GM19099 (cell line): ENCODE results near the gene C11orf68.

Experiments used
- POLR2A ChIP-seq: IDR thresholded peaks from 3 replicates; pipeline ENCODE4 v1.6.1; 2011; ENCODE audit warnings: low read depth; ENCODE audit not compliant: insufficient read length; ENCODE audit errors: extremely low read depth

The C11orf68 gene

GRCh38 chr11:65947133-65947532 is 28.3 kb upstream of the C11orf68 start:
- no peak for TF ChIP-seq POLR2A

DNA sequence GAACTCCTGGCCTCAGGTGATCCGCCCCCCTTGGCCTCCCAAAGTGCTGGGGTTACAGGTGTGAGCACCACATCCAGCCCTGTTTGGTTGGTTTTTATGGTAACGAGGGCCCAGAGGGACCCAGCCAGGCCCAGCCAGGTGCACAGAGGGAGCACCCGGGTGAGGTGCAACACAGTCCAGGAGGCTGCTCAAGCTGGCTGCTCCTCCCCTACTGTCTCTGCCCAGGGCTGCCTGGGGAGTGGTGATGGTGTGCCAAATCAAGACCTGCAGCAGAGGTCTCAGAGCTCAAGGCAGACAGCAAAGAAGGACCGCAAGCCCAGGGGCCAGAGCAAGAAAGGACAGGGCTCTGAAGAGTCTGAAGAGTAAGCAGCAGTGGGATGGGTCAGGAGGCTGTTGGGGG is 27.8 kb upstream of the C11orf68 start:
- no peak for TF ChIP-seq POLR2A

DNA sequence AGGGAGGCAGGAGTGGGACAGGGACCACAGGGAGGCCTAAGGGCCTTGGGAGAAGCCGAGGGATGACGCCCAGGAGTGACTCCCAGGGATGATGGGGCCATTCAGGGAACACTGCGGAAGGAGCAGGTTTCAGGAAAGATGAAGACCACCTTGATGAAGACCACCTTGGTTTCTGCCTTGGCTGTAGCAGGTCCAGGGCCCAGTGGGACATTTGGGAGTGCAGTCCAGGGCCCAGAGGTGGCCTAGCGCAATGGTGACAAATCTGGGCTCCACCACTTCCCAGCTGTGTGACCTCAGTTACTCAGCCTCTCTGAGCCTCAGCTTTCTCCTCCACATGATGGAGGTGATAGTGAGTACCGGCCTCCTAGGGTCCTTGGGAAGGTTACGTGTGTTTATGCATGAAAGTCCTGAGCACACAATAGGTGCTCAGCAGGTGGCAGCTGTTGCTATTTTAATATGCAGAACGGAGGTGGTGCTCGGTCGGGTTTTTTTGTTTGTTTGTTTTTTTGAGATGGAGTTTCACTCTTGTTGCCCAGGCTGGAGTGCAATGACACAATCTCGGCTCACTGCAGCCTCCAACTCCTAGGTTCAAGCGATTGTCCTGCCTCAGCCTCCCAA is 27.2 kb upstream of the C11orf68 start:
- no peak for TF ChIP-seq POLR2A

DNA sequence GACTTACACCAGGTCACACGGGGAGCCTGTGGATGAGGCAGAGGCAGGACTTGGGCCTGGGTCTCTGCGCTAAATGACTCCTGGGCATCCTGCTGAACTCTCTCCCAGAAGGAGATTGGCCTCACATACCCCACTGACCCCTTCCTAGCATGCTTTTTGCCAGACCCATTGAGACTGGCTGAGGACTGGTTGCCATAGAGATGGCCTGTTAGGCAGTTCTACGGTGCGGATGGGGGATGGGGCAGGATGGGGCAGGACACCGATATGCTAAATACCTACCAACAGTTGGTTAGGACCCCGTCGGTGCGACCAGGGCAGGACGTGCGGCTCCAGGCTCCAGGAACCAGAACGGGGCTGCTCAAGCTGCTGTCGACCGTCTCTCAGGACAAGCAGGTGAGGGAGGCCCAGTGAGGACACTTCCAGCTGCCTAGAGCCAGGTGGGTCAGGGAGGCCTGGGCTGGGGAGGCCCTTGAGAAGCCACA is 26.6 kb upstream of the C11orf68 start, which contains the start of gene TSGA10IP:
Gene TSGA10IP, plus strand, starts transcription at position 51 of the 482 bp plus-strand sequence. Its CDS starts 196 bp downstream, at position 247.
- no peak for TF ChIP-seq POLR2A

DNA sequence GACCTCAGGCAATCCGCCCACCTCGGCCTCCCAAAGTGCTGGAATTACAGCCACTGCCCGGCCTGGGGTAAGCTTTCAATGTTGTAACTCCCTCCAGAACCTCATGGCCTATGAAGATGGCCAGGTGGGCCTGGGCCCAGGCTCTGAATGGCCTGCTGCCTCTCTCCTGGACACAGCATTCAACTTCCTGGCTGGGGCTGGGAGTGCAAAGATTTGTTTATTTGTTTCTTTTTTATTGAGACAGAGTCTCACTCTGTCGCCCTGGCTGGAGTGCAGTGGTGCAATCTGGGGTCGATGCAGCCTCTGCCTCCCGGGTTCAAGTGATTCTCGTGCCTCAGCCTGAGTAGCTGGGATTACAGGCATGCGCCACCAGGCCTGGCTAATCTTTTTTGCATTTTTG is 25.9 kb upstream of the C11orf68 start:
- TF ChIP-seq POLR2A, result no peak

DNA sequence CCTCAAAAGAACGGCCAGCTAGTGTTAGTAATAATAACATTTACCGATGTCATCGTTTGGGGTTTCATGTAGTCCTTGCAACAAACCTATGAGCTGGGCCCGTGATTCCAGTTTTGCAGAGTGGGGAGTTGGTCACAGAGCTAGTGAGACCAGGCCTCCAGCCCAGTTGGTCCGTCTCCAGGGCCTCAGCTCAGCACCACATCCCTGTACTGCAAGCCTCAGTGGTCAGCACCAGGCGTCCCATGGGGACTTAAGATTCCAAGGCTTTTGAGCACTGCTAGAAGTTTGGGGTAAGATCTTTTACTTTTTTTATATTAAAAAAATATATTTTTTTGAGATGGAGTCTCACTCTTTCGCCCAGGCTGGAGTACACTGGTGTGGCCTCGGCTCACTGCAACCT is 25.3 kb upstream of the C11orf68 start:
- no peak for TF ChIP-seq POLR2A

DNA sequence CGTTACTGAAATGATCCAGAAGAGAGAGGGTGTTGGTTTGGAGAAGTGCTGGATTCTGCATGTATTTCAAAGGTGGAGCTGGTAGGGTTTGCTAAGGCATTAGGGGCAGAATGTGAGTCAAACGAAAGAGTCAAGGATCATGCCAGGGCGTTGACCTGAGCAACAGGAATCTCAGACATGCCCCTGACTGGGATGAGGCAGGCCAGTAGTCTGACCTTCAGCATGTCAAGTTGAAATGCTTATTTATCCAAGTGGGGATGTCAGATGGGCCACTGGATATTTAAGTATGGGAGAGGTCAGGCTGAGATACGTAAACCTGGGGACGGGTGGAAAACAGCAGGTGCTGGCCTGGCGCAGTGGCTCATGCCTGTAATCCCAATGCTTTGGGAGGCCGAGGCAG is 23.7 kb upstream of the C11orf68 start:
- no peak for TF ChIP-seq POLR2A

DNA sequence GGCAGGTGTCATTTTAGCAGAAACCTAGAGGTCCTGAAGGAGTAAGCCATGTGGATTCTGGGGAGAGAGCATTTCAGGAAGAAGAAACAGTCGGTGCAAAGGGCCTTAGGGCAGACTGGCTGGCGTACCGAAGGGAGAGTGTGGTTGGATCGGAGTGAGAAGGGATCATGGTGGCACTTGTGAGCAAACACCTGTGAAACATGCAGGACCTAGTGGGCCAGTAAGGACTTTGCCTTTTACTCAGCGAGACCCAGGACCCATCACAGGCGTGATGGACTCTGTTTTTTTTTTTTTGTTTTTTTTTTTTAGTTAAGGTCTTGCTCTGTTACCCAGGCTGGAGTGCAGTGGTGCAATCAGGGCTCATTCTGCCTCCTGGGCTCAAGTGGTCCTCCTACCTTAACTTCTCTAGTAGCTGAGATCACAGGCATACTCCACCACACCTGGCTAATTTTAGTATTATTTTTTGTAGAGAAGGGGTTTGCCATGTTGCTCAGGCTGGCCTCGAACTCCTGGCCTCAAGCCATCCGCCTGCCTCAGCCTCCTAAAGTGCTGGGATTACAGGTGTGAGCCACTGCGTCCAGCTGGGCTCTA is 23.0 kb upstream of the C11orf68 start:
- TF ChIP-seq POLR2A, result no peak

DNA sequence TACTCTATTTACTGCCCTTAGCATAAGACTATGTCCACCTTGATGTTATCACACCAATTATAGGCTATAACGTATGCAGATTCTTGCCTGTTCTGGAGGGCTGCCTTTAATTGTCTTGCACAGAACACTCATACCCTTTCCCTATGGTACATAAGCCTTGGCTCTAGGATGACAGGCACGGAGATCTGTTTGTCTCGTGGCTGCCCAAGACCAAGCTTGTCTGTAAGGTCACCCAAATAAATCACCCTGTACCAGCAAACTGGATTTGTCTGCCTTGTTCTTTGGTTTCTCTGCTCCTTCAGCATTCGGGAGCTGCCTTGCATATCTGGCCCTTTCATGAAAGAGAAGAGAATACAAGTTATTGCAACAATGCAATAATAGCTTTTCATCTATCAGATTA is 18.9 kb upstream of the C11orf68 start:
- TF ChIP-seq POLR2A, result no peak

- TF ChIP-seq POLR2A, result no peak
These were observed 15.2 kb upstream of the C11orf68 start for GRCh38 chr11:65934014-65934413.

DNA sequence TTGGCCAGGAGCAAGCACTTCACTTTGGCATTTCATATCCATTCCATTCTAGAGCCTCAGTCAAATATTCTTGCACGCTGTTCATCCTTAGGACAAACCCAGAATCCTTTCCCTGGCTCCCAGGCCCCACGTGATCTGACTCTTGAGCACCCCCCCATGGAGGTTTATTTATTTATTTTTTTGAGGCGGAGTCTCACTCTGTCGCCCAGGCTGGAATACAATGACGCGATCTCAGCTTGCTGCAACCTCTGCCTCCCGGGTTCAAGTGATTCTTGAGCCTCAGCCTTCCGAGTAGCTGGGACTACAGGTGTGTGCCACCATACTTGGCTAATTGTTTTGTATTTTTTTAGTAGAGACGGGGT is 13.7 kb upstream of the C11orf68 start:
- no peak for TF ChIP-seq POLR2A

DNA sequence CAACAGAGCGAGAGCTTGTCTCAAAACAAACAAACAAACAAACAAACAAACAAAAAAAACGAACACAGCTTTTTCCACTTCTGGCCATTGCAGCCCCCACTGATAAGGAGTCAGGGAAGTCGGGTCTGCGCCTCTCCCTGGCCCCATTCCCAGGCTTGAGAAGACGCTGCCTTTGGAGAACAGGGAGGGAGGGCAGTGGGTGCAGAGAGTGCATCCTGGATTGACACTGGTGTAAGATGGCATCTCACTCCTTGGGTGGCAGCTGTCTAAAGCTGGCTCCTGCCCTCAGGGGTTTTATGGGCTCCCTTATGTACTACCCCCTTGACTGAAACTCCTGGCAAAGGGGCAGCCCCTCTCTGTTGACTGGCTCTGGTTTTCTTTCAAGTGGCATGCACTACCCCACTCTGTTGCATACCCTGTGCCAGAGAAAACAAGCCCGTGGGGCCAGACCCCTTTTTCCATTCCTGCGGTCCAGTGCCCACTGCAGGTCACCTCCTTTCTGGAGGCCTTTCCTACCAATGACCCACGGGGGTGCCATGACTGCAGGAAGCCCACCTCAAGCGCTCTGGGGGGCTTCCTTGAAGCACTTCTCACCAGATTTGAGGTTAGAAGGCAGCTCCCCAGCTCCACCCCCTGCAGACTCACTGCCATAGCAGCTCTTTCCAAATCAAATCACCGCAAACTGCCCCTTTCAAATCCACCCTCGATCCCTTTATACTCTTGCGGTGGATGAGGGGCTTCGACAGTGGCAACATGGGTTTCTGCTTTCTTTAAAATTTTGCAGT is 13.1 kb upstream of the C11orf68 start:
- no peak for TF ChIP-seq POLR2A

GRCh38 chr11:65928667-65929066 is 9.8 kb upstream of the C11orf68 start:
- TF ChIP-seq POLR2A, result no peak

DNA sequence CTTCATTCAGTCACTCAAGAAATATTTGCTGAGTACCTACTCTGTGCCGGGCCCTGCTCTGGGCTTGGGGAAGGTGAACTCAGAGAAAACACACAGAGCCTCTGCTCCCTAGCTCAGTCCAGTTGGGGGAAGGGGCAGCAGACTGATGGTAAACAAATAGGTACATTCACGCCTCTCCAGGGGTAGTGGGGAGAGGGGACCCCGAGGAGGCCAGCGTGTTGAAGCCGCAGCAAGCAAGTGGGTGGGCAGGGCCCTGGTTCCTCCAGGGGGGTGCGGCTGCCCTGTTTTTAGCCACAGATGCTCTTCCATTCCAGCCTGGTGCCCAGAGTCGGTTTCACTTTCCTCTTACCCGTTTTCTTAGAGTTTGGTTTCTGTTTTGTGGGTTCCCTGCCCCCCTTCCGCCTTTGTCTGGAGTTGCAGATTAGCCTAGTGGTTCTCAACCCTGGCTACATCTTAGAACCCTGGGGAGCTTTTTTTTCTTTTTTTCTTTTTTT is 9.1 kb upstream of the C11orf68 start:
- TF ChIP-seq POLR2A, result peak; percentile 53

GRCh38 chr11:65925397-65925796 is 6.5 kb upstream of the C11orf68 start:
- TF ChIP-seq POLR2A, result no peak

- no peak for TF ChIP-seq POLR2A
These were observed 3.7 kb upstream of the C11orf68 start for GRCh38 chr11:65922565-65922964.
